ENCODE results near the gene LONP2. TPM values are rescaled to one million over a fixed set of nuclear protein-coding genes. Genes with fewer than 3 reads are reported as not detected.

Gene LONP2
- total and polyA plus RNA-seq, 10 donors = 20.1 to 75.4 (median 54.1) TPM

GRCh38 chr16:48405153-48405552, 161.1 kb downstream of the LONP2 start:
- DNase-seq = no peak
- WGBS, 5 donors = 87 to 100% (median 96%) methylated on average over 1 of the region's 1 CpG

DNA sequence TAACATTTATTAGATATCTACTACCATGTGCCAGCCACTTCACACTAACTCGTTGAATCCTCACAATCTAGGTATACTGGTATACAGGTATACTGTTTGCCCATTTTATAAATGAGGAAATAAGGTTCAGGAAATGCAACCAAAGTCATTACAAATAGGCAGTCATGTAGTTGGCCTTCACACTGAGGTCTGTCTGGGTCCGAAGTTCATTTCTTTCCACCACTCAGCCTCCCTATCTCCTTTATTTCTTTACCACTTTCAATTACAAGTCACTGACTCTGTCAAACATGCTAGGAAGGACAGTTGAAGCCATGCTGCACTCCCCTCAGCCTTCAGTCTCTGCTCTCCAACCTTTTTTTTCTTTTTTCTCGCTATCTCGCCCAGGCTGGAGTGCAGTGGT, 161.8 kb downstream of the LONP2 start:
- no peak for DNase-seq
- no peaks in the 10 kb centered on the region for H3K9me3 ChIP-seq
- TF ChIP-seq POLR2A (IDR thresholded peaks at IDR 0.05) (no peak), POLR2AphosphoS5 (IDR thresholded peaks at IDR 0.05) (no peak)
- WGBS, 5 donors = 84 to 96% (median 89%) methylated on average over 4 of the region's 4 CpGs
- peaks cover 0 to 5% (median 0%) of the 10 kb centered on the region in 6 donors for H3K4me1 ChIP-seq
- H3K27ac ChIP-seq = no peak overlapping the region
- H3K27me3 ChIP-seq (replicated peaks in 1 of 7) = no peaks in the 10 kb centered on the region
- no peak overlapping the region for H3K4me3 ChIP-seq
- no peaks in the 10 kb centered on the region for H3K36me3 ChIP-seq
- intact Hi-C loops (cut with DNase I; ENCODE audit: low total_unique reads) = no loop called here

More at GRCh38 chr16:48405153-48405552, 161.1 kb downstream of the LONP2 start:
- Histone ChIP-seq H3K4me1 (peaks cover 0 to 4% (median 0%) of the 10 kb centered on the region in 6 donors), H3K36me3 (no peaks in the 10 kb centered on the region), H3K4me3 (no peak overlapping the region), H3K27me3 (replicated peaks in 1 of 7) (no peaks in the 10 kb centered on the region), H3K27ac (no peak overlapping the region), H3K9me3 (no peaks in the 10 kb centered on the region)
- TF ChIP-seq, protein P1, sequence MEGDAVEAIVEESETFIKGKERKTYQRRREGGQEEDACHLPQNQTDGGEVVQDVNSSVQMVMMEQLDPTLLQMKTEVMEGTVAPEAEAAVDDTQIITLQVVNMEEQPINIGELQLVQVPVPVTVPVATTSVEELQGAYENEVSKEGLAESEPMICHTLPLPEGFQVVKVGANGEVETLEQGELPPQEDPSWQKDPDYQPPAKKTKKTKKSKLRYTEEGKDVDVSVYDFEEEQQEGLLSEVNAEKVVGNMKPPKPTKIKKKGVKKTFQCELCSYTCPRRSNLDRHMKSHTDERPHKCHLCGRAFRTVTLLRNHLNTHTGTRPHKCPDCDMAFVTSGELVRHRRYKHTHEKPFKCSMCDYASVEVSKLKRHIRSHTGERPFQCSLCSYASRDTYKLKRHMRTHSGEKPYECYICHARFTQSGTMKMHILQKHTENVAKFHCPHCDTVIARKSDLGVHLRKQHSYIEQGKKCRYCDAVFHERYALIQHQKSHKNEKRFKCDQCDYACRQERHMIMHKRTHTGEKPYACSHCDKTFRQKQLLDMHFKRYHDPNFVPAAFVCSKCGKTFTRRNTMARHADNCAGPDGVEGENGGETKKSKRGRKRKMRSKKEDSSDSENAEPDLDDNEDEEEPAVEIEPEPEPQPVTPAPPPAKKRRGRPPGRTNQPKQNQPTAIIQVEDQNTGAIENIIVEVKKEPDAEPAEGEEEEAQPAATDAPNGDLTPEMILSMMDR (IDR thresholded peaks at IDR 0.05 in 8 of 11, conservative IDR thresholded peaks at IDR 0.05 in 3 of 11) = no peak
- TF ChIP-seq POLR2A (IDR thresholded peaks at IDR 0.05) (no peak), POLR2AphosphoS5 (IDR thresholded peaks at IDR 0.05) (no peak)
- intact Hi-C loops (cut with DNase I; ENCODE audit: low total_unique reads) = no loop called here

Other genes starting within 250 kb of the LONP2 start
- not detected for gene ABCC12, start 88.3 kb upstream of the LONP2 start, total RNA-seq
- not detected for gene ABCC12, start 88.3 kb upstream of the LONP2 start, polyA plus RNA-seq
- under 1 TPM in 4 of 7 donors, not detected in 3; 0.17 to 0.37 (median 0.19) TPM for gene ABCC11, start 3.2 kb downstream of the LONP2 start, total RNA-seq
- gene ABCC11, start 3.2 kb downstream of the LONP2 start, polyA plus RNA-seq = under 1 TPM in 2 of 3 donors, not detected in 1; 0.05 to 0.06 TPM
- gene SIAH1, start 141.1 kb downstream of the LONP2 start, total RNA-seq = 10 to 100 TPM; 22.6 to 32.6 (median 27.6) TPM
- 10 to 100 TPM; 11.9 to 17.0 (median 16.0) TPM for gene SIAH1, start 141.1 kb downstream of the LONP2 start, polyA plus RNA-seq

All from spleen (tissue), 11 donors.